Ammon's horn (tissue), 1 donor: ENCODE measurements around the gene LDB3.

Experiments used
- DNase-seq: peaks from one replicate; pipeline ENCODE4 v3.0.0-alpha.2; 2016; ENCODE audit warnings: low spot score

LDB3 gene

DNA sequence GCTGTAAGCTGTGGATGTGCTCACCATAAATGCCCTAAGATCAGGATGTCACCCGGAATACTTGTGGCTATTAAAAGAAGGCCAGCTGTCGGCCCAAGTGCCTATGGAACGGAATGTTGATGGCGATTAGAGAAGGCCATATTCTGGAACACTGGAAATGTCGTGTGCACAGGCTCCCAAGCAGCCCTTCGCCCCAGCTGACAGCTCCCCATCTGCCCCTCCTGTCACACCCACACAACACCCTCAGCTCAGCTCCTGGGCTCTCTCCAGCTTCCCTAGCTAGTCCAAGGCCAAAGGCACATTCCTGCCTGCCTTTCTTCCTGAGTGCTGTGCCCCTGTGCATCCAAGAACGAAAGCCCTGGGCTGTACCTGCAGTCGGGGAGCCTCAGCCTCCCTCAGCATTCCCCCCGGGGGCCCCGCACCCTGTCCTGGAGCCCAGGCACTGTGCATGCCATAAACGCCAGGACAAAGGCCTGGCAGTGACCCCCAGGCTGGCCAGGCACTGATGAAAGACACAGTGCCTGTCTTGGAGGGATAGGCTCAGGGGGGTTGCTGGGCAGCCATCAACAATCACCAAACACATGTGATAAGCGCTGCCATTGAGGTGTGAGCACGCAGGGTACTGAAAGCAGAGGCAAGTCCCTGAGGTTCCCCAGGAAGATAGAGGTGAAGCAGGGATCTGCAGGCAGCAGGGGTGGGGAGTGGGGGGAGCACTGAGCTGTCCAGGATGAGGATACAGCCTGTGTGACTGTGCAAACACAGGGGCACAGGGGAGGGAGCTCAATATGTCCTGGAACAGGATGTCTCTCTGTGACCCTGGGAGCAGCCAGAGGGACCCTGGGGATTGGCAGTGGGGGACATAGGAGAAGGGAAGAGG lies 3.7 kb upstream of the LDB3 start:
- DNase-seq, result peak; percentile 67

DNA sequence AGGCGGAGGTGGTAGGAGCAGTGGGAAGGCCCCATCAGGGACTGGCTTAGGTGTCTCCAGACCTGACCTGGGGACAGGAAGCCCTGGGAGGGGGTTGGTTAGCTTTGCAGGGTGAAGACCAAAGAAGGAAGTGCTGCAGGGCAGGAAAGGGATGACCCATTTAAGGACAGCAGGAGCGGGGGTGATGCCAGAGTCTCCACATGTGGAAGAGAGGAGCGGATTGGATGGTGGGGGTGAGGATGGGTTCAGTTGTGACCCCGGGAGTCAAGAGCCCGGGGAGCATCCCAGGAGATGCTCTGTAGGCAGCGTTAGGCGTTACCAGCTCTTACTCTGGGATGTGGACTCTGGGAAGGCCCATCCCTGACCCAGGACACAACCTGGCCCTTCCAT lies 3.1 kb upstream of the LDB3 start:
- no peak for DNase-seq

- DNase-seq, result peak; percentile 95
These were observed 2.4 kb upstream of the LDB3 start for GRCh38 chr10:86665868-86666267.

- DNase-seq, result peak; percentile 70
These were observed 1.8 kb upstream of the LDB3 start for GRCh38 chr10:86666538-86666937.

DNA sequence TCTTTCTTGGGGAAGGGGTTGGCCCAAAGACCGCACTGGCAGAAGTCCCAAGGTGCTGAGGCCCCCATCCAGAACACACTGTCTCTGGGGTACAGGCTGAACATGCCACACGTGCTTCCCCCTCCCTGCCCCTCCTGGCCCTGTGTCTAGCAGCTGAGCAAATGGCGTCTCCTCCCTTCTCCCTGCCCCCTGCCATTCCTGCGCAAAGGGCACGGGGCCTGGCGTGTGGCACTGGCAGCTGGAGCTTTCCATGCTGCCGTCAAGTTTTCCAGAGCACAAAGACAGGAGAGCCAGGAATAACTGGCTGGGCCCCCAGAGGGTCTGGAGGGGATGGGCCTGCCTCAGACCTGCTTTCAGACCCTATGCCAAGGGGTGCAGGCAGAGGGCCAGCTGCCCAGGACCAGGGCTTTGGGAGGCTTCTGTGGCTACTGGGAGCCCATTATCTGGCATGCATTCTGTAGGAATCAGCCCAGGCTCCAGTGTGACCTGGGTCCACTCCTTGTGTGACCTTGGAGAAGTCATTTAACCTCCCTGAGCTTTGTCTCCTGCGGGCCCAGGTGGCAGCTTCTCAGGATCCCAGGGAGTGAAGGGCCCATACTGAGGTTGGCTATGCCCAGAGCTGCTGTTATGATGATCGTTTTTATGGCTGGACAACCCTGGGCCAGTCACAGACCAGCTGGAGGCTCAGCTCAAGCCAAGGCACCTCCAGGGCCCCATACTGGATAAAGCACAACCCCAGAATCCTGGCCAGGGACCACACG lies 710 bp upstream of the LDB3 start:
- DNase-seq, result no peak

DNA sequence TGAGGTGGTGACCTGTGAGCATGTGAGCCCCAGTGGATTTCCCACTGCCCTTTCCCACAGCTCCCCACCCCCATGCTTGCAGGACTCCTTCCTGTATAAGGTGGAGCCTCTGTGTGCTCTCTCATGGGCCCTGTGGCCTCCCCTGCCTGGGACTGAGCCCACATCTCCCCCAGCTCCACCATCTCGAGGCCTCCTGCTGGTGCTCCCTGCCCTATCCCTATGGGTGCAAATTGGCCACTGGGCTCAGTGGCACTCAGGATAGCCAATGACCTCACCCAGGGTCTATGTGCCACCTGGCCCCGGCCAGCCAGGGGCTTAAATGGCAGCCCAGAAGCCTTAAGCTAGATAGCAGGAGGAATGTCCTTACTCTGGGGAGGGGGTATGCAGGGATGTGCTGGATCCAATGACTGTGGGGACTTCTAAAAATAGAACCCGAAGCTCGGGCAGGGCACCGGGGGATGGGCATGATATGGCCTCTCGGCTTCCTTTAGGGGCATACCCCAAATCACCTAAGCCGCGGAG lies 2.0 kb downstream of the LDB3 start:
- no peak for DNase-seq

DNA sequence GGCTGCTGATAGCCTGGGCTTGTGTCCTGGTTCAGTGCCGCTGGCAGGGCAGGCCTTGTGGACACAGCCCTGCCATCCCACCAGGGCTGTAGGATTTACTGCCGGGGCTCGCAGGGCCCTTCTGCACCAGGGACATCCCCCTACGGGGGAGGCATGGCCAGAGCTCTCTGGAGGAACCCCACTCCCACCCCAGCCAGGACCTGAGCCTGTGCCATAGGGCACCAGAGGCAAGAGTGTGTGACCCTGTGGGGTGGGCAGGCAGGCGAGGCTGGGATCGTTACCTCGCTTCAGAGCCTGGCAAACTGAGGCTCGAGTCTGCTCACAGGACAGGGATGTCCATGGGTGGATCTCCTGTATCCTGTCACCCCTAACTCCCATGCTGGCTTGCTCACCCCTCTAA lies 2.6 kb downstream of the LDB3 start:
- DNase-seq, result no peak

GRCh38 chr10:86671419-86671818 lies 3.1 kb downstream of the LDB3 start:
- DNase-seq, result no peak

- no peak for DNase-seq
These were observed 3.8 kb downstream of the LDB3 start for GRCh38 chr10:86671985-86672710.

- DNase-seq, result no peak
These were observed 5.0 kb downstream of the LDB3 start for GRCh38 chr10:86673216-86673826.

GRCh38 chr10:86673827-86674581 lies 5.7 kb downstream of the LDB3 start:
- DNase-seq, result peak; percentile 55

DNA sequence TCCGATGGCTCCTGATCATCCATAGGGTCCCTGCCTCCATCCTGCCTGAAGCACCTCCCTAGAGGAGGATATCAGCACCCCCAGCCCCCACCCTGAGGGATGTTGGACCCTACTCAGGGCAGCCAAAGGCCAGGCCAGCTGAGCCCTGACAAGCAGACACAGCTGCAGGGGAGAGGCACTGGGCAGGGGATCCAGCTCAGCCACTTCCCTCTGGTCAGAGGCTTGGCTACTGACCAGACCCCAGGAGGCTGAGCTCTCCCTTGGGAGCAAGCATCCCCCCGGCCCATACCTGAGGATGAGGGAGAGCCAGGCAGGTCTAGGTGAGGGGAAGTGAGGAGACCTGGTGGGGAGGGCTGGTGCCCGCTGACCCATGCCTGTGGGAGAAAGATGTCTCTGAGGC lies 6.6 kb downstream of the LDB3 start:
- DNase-seq, result no peak

GRCh38 chr10:86677374-86677773 lies 9.1 kb downstream of the LDB3 start:
- DNase-seq, result no peak

DNA sequence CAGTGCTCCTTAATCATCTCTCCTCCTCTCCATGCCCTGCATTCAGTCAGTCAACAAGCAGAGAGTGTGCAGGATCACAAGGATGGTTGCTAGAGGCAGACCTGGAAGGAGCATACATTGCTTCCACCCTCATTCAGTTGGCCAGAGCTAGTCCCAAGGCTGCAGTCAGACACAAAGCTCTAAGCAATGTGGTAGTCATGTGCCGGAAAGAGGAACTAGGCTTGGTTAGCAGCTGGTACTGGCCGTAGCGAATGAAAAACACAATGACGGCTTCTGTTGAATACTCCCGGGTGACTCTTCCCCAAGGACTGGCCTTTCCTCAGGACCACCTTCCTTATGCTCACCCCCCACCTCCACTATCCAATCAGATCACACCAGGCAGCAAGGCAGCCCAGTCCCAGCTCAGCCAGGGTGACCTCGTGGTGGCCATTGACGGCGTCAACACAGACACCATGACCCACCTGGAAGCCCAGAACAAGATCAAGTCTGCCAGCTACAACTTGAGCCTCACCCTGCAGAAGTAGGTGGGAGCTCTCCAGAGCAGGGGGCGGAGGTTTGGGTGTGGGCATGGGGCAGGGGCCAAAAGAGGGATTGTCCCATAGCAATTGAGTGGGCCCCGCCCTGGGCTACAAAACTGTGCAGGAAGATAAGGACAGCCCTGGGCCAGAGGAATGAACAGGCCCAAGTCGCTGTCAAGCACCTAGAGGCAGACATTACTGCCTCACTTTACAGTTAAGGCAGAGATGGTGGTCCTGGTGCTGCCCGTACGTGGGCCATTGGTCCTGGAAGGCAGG lies 10.9 kb downstream of the LDB3 start:
- DNase-seq, result peak; percentile 78

DNA sequence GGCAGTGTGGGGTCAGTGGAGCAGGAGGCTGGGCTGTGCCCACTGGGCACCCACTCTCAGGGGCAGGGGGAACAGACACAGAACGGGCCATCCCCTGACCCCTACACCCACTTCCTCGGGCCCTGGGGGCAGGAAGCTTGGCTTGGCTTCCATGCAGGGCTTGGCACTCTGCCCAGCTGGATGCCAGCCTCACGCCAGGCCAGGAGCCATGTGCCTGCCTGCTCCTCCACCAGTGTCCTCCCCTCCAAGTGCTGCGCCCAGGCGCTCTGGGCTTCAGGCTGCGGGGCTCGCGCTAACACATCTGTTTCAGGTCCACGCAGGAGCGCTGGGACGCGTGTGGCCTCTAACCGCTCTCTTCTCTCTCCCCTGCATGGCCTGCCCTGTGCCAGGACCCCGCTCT lies 12.7 kb downstream of the LDB3 start:
- peak; percentile 58 for DNase-seq

- DNase-seq, result no peak
These were observed 13.5 kb downstream of the LDB3 start for GRCh38 chr10:86681722-86682386.

DNA sequence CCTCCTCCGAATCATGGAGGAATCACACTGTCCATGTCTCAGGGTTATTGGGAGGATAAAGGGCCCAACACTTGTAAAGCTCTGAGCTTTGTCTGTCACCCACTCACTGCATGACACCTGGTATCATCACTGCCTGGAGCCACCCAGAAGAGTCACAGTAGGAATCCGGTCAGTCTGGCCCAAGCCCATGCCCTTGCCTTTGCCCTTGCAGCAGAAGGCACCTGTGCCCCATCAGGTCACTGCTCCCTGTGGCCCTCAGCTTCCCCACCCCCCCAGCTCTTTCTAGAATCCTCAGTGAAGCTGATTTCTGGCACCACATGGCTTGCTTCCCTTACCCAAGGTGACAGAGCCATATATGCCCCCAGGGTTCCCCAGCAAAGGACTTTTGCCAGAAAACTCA lies 14.4 kb downstream of the LDB3 start:
- DNase-seq, result no peak

- DNase-seq, result peak; percentile 50
These were observed 16.2 kb downstream of the LDB3 start for GRCh38 chr10:86684331-86685097.

GRCh38 chr10:86685416-86685815 lies 17.1 kb downstream of the LDB3 start:
- no peak for DNase-seq
